CD14-positive monocyte (primary cell): ENCODE measurements around the gene MRPL49. TPM values are rescaled to one million over a fixed set of nuclear protein-coding genes. Genes with fewer than 3 reads are reported as not detected.

Source experiments
- DNase-seq, 3 donors: peaks; one replicate each; pipeline ENCODE4 v3.0.0-alpha.2; 2011 to 2022
- H2AFZ ChIP-seq: 2 replicates; pipeline ENCODE4 v1.6.0; 2012; ENCODE audit warnings: mild to moderate bottlenecking, low read depth, low read length, inconsistent platforms; ENCODE audit not compliant: insufficient read depth, poor library complexity, severe bottlenecking
- H3K27ac ChIP-seq, 2 donors: 1 replicate in 1 of 2; 2 replicates in 1 of 2; pipeline ENCODE4 v1.5.1; 2012 to 2013; ENCODE audit warnings: low read length in 2 of 2, control low read depth in 1 of 2, inconsistent platforms in 1 of 2, low read depth in 1 of 2, mild to moderate bottlenecking in 1 of 2
- H3K27me3 ChIP-seq, 2 donors: one replicate each; pipeline versions ENCODE4 v1.6.0 to v1.6.1; 2011 to 2013; ENCODE audit warnings: low read length in 2 of 2; ENCODE audit not compliant: control insufficient read depth in 2 of 2, insufficient read depth in 2 of 2
- H3K36me3 ChIP-seq, 2 donors: replicated peaks in 1 of 2; 1 replicate in 1 of 2; 2 replicates in 1 of 2; pipeline versions ENCODE4 v1.5.1 to v1.6.1; 2012 to 2013; ENCODE audit warnings: low read length in 2 of 2, control low read depth in 1 of 2, inconsistent platforms in 1 of 2, mild to moderate bottlenecking in 1 of 2; ENCODE audit not compliant: insufficient read depth in 2 of 2, control insufficient read depth in 1 of 2
- H3K4me1 ChIP-seq, 2 donors: 1 replicate in 1 of 2; 2 replicates in 1 of 2; pipeline versions ENCODE4 v1.5.1 to v1.6.1; 2012 to 2013; ENCODE audit warnings: low read length in 2 of 2, control low read depth in 1 of 2, inconsistent platforms in 1 of 2, mild to moderate bottlenecking in 1 of 2, moderate library complexity in 1 of 2; ENCODE audit not compliant: insufficient read depth in 2 of 2, control insufficient read depth in 1 of 2
- H3K4me2 ChIP-seq: replicated peaks from 2 replicates; pipeline ENCODE3; 2012; ENCODE audit warnings: low read length, moderate library complexity, mild to moderate bottlenecking; ENCODE audit not compliant: poor library complexity, severe bottlenecking; ENCODE audit errors: extremely low read depth
- H3K4me3 ChIP-seq, 3 experiments: fragments of 200-600 bp in 1 of 3; sonication (generic) in 1 of 3; replicated peaks in 1 of 3; 1 replicate in 2 of 3; 2 replicates in 1 of 3; pipeline ENCODE4 v1.5.1; 2011 to 2013; ENCODE audit warnings: low read length in 3 of 3, mild to moderate bottlenecking in 3 of 3, control low read depth in 2 of 3, low read depth in 2 of 3, inconsistent platforms in 1 of 3, moderate library complexity in 1 of 3
- H3K79me2 ChIP-seq: 2 replicates; pipeline ENCODE4 v1.6.0; 2012; ENCODE audit warnings: mild to moderate bottlenecking, control low read depth, inconsistent platforms, low read length, moderate library complexity; ENCODE audit not compliant: insufficient read depth
- H3K9ac ChIP-seq: 2 replicates; pipeline ENCODE4 v1.6.0; 2017; ENCODE audit warnings: low read length, mild to moderate bottlenecking; ENCODE audit not compliant: insufficient read depth, poor library complexity, severe bottlenecking
- H3K9me3 ChIP-seq, 2 donors: replicated peaks in 1 of 2; 1 replicate in 1 of 2; 2 replicates in 1 of 2; pipeline versions ENCODE4 v1.5.1 to v1.6.1; 2012 to 2013; ENCODE audit warnings: low read length in 2 of 2, control low read depth in 1 of 2; ENCODE audit not compliant: control insufficient read depth in 1 of 2, insufficient read depth in 1 of 2
- H4K20me1 ChIP-seq: 2 replicates; pipeline ENCODE4 v1.6.0; 2012; ENCODE audit warnings: mild to moderate bottlenecking, low read length, control low read depth, moderate library complexity; ENCODE audit not compliant: insufficient read depth
- H3K27ac Mint-ChIP-seq, 7 donors: one replicate each; pipeline ENCODE4 v1.8.0; 2020; ENCODE audit warnings: mild to moderate bottlenecking in 7 of 7, mixed read lengths in 7 of 7, moderate library complexity in 6 of 7, inconsistent platforms in 2 of 7
- H3K27me3 Mint-ChIP-seq, 3 donors: one replicate each; pipeline ENCODE4 v1.8.0; 2021 to 2022; ENCODE audit warnings: low read depth in 3 of 3, mild to moderate bottlenecking in 3 of 3, mixed read lengths in 3 of 3, moderate library complexity in 3 of 3, inconsistent platforms in 1 of 3
- H3K36me3 Mint-ChIP-seq, 2 donors: one replicate each; pipeline ENCODE4 v1.8.0; 2020; ENCODE audit warnings: mixed read lengths in 2 of 2, inconsistent platforms in 1 of 2, mild to moderate bottlenecking in 1 of 2
- H3K4me1 Mint-ChIP-seq: one replicate; pipeline ENCODE4 v1.8.0; 2020; ENCODE audit warnings: mild to moderate bottlenecking, mixed read lengths
- H3K4me3 Mint-ChIP-seq, 2 donors: one replicate each; pipeline ENCODE4 v1.8.0; 2020; ENCODE audit warnings: mild to moderate bottlenecking in 2 of 2, mixed read lengths in 2 of 2, moderate library complexity in 1 of 2
- H3K9me3 Mint-ChIP-seq, 7 donors: one replicate each; pipeline ENCODE4 v1.8.0; 2020 to 2022; ENCODE audit warnings: mixed read lengths in 7 of 7, mild to moderate bottlenecking in 6 of 7, moderate library complexity in 6 of 7, inconsistent platforms in 2 of 7
- CTCF ChIP-seq: fragments of 200-600 bp; IDR thresholded peaks from one replicate; pipeline ENCODE4 v1.8.0; 2022; ENCODE audit warnings: antibody characterized with exemption, mild to moderate bottlenecking
- WGBS: methylation state at CpG from one replicate; pipeline ENCODE4 v1.1.5; 2013; ENCODE audit warnings: missing lambda C conversion rate; ENCODE audit not compliant: insufficient coverage; 5-methylcytosine and 5-hydroxymethylcytosine counted together
- intact Hi-C, 2 donors: fragments of 100-400 bp; cut with micrococcal nuclease; formaldehyde crosslinking; loops; one replicate each; pipeline versions ENCODE4 v1.15.0 to v1.15.1; 2023
- polyA plus RNA-seq, 3 donors: library from polyadenylated mRNA; depleted of rRNA in 1 of 3; unstranded in 2 of 3; stranded (reverse) in 1 of 3; fragments of 300-500 nt in 2 of 3; fragments of >200 nt in 1 of 3; fragmentation: Illumina TruSeq in 2 of 3; gene quantifications; 1 replicate in 2 of 3; 2 replicates in 1 of 3; pipeline ENCODE4 v1.2.3, GENCODE V29; 2012 to 2021

The MRPL49 gene
- polyA plus RNA-seq, 3 donors, result 19.8 to 33.9 (median 32.7) TPM

- H3K4me2 ChIP-seq, result no peak overlapping the region
- H3K36me3 ChIP-seq, result peaks cover 5 to 18% of the 10 kb centered on the region in 2 donors
- no peaks in the 10 kb centered on the region for H4K20me1 ChIP-seq
- H3K4me3 Mint-ChIP-seq, result no peak overlapping the region
- H3K4me1 ChIP-seq, result peaks cover 15 to 16% of the 10 kb centered on the region in 2 donors
- no peak overlapping the region for H2AFZ ChIP-seq
- H3K27me3 ChIP-seq, result no peaks in the 10 kb centered on the region
- peaks cover 48% of the 10 kb centered on the region for H3K79me2 ChIP-seq
- peak overlapping the region in 2 of 7 donors; percentile 67 to 82 for H3K27ac Mint-ChIP-seq
- no peak for TF ChIP-seq CTCF
- H3K9me3 Mint-ChIP-seq, result no peaks in the 10 kb centered on the region
- no peak overlapping the region for H3K9ac ChIP-seq
- H3K4me3 ChIP-seq, result no peak overlapping the region
- H3K4me1 Mint-ChIP-seq, result peaks cover 24% of the 10 kb centered on the region
- intact Hi-C loops, result no loop called here
- H3K27ac ChIP-seq, result peak overlapping the region in 1 of 2 donors; percentile 45
- 86% methylated on average over 3 of the region's 4 CpGs for WGBS
- DNase-seq, result no peak
- no peaks in the 10 kb centered on the region for H3K9me3 ChIP-seq
- peaks cover 7 to 38% of the 10 kb centered on the region in 2 donors for H3K36me3 Mint-ChIP-seq
- no peaks in the 10 kb centered on the region for H3K27me3 Mint-ChIP-seq
Observed at GRCh38 chr11:65077451-65077850, 44.7 kb upstream of the MRPL49 start.

- H3K4me3 Mint-ChIP-seq, result no peak overlapping the region
- peaks cover 7 to 38% of the 10 kb centered on the region in 2 donors for H3K36me3 Mint-ChIP-seq
- Histone ChIP-seq H3K4me3 (no peak overlapping the region), H2AFZ (peak overlapping the region; percentile 17), H4K20me1 (no peaks in the 10 kb centered on the region), H3K9me3 (no peaks in the 10 kb centered on the region), H3K27me3 (no peaks in the 10 kb centered on the region), H3K4me2 (no peak overlapping the region), H3K36me3 (peaks cover 5 to 18% of the 10 kb centered on the region in 2 donors), H3K4me1 (peaks cover 16 to 22% of the 10 kb centered on the region in 2 donors), H3K9ac (no peak overlapping the region), H3K79me2 (peaks cover 55% of the 10 kb centered on the region), H3K27ac (peak overlapping the region in 1 of 2 donors; percentile 45)
- peak overlapping the region in 6 of 7 donors; percentile 3 to 71 (median 58) for H3K27ac Mint-ChIP-seq
- no peaks in the 10 kb centered on the region for H3K27me3 Mint-ChIP-seq
- H3K9me3 Mint-ChIP-seq, result no peaks in the 10 kb centered on the region
- DNase-seq, result peak; percentile 38 to 53 (median 42)
- TF ChIP-seq CTCF, result peak; percentile 71
- H3K4me1 Mint-ChIP-seq, result peaks cover 30% of the 10 kb centered on the region
- 55% methylated on average over 3 of the region's 3 CpGs for WGBS
- intact Hi-C loops, result no loop called here
Observed at GRCh38 chr11:65078151-65078550, 44.0 kb upstream of the MRPL49 start.
